IPS-18c (cell line): ENCODE results near the gene ABHD18.
"Not testable (repeated sequence)": the region's sequence is repeated elsewhere in the genome, so short reads cannot be mapped to it uniquely, and the experiment has no call there.

ENCODE experiments used
- H3K4me3 ChIP-seq: 2 replicates; pipeline ENCODE4 v1.7.0; 2013; ENCODE audit warnings: low read depth, mild to moderate bottlenecking, low read length, moderate library complexity; ENCODE audit not compliant: insufficient read depth
- H3K9me3 ChIP-seq: one replicate; pipeline ENCODE4 v1.6.1; 2013; ENCODE audit warnings: mild to moderate bottlenecking, low read length, moderate library complexity; ENCODE audit not compliant: control insufficient read depth, insufficient read depth

Gene ABHD18

DNA sequence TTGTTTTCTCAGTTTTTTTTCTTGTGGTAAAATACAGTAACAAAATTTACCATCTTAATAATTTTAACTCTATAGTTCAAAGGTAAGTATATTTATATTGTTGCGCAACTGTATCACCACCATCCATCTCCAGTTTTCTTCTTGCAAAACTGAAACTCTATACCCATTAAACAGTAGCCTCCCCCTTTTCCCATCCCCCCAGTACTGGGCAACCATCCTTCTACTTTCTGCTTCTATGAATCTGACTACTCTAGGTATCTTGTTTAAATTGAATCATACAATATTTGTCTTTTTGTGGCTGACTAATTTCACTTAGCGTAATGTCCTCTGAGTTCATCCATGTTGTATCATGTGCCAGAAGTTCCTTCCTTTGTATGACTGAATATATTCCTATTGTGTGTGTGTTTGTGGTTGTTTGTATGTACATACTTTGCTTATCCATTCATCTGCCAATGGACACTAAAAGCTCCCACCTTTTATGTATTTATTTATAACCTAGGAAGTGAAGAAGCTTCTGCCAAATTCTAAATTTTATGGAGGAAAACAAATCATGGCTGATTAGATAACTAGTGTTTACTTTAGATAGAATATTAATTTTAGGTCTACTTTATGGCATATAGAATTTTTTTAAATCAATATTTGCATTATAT lies 10.0 kb downstream of the ABHD18 start:
- no peak overlapping the region for H3K4me3 ChIP-seq
- no peaks in the 10 kb centered on the region for H3K9me3 ChIP-seq

DNA sequence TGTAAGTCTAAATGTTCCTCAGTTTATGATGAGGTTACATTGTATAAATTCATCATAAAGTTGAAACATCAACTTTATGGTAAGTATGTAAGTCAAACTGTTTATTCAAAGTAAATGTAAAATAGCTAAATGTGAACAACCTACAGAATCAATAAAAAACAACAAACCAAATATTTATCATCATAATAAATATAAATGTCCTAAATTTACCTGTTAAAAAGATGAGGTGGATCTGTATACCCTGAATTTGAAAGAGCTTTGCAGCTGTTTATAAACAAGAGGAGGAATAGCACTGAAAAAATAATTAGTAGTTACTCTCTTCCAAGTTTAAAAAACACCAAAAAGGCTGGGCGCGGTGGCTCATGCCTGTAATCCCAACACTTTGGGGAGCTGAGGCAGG lies 13.7 kb downstream of the ABHD18 start:
- no peaks in the 10 kb centered on the region for H3K9me3 ChIP-seq
- H3K4me3 ChIP-seq: no peak overlapping the region

- Histone ChIP-seq H3K4me3 (no peak overlapping the region), H3K9me3 (no peaks in the 10 kb centered on the region)
These were observed 17.2 kb downstream of the ABHD18 start for GRCh38 chr4:127982445-127982844.

- Histone ChIP-seq H3K9me3 (no peaks in the 10 kb centered on the region), H3K4me3 (no peak overlapping the region)
These were observed 20.8 kb downstream of the ABHD18 start for GRCh38 chr4:127985989-127986388.

- H3K4me3 ChIP-seq: no peak overlapping the region
- no peaks in the 10 kb centered on the region for H3K9me3 ChIP-seq
These were observed 23.4 kb downstream of the ABHD18 start for GRCh38 chr4:127988638-127989037.

- no peaks in the 10 kb centered on the region for H3K9me3 ChIP-seq
- no peak overlapping the region for H3K4me3 ChIP-seq
These were observed 27.9 kb downstream of the ABHD18 start for GRCh38 chr4:127993151-127993550.

DNA sequence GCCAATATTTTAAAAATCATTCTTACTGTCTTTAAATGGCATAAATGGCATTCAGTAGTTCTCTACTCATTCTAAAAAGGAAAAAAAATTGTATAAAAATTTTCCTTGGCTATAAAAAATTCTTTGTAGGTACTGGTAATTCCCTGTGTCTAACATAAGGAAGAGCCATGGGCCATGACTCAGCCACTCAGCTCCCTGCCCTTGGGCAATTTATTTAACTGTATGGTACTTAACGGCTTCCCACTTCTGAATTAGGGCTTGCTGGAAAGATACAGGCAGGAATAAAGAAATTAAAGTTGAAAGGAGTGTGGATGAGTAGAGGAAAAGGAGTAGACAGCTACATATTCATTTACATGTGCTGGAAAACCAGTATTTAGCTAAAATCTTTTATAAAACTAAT lies 30.6 kb downstream of the ABHD18 start:
- H3K4me3 ChIP-seq: no peak overlapping the region
- no peaks in the 10 kb centered on the region for H3K9me3 ChIP-seq

DNA sequence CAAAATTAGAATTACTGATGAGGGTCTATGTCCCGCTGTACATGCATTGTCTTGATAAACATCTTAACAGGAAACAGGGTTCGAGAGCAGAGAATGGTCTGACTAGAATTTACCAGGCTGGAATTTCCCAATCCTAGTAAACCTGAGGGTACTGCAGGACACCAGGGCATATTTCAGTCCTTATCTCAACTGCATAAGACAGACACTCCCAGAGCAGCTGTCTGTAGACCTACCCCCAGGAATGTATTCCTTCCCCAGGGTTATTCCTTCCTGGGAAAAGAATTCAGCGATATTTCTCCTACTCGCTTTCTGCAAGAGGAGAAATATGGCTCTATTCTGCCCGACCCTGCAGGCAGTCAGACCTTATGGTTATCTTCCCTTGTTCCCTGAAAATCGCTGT lies 31.3 kb downstream of the ABHD18 start:
- H3K9me3 ChIP-seq, H3K4me3 ChIP-seq: not testable (repeated sequence)

DNA sequence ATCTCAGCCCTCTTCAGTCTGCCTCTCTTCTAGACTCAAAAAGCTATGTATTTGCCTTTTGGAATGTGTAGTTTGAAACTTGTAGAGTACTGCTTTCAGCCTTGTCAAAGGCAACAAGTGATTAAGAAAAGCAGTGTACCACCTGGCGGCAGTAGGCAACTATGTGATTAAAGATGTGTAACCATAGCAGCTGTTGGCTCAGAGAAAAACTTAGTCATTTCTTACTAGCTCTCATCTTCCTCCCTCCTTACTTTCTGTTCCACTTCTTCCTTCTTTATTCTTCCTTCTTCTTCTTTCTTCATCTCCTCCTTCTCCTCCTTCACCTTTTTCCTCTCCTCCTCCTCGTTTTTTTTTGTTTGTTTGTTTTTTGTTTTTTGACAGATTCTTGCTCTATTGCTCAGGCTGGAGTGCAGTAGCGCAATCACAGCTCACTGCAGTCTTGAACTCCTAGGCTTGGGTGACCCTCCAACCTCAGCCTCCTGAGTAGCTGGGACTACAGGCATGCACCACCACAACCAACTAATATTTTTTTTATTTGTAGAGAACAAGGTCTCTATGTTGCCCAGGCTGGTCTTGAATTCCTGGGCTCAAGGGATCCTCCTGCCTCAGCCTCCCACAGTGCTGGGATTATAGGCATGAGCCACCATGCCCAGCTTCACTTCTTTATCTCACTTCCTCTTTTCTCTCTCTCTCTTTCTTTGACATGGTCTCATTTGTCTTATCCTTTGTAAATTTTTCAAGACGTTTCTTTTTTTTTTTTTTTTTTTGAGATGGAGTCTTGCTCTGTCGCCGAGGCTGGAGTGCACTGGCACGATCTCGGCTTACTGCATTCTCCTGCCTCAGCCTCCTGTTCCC lies 32.6 kb downstream of the ABHD18 start:
- Histone ChIP-seq H3K9me3 (no peaks in the 10 kb centered on the region), H3K4me3 (no peak overlapping the region)

DNA sequence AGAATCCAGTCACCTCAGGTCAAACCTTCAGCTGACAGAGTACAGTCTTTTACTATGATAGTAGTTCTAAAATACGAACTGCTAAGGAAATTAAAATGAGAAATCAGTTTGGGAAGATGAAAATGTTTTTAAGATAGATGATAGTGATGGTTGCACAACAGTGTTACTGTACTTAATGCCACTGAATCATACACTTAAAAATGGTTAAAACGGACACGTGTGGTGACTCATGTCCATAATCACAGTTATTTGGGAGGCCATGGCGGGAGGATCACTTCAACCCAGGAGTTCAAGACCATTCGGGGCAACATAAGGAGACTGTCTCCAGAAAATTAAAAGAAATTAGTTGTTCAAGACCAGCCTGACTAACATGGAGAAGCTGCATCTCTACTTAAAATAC lies 41.4 kb downstream of the ABHD18 start:
- Histone ChIP-seq H3K4me3 (no peak overlapping the region), H3K9me3 (no peaks in the 10 kb centered on the region)

DNA sequence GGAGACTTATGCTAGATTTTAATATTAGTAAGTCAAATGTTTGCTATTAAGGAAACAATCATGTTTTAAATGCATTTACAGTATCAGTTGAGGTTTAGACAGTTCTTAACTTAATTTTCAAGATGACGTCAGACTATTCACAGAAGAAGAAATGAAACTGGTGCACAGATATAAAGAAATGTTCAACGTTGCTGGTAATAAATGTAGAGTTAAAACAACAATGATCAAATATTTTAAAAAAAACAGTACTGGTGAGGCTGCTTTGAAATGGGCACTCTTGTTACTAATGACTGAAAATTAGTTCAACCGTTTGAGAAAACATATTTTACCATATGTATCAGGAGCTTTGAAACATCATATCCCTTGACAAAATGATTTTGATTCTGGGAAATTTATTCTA lies 44.2 kb downstream of the ABHD18 start:
- no peaks in the 10 kb centered on the region for H3K9me3 ChIP-seq

GRCh38 chr4:128025319-128025718 lies 60.1 kb downstream of the ABHD18 start:
- H3K4me3 ChIP-seq: no peak overlapping the region
- no peaks in the 10 kb centered on the region for H3K9me3 ChIP-seq

More for the DNA sequence above, 44.2 kb downstream of the ABHD18 start:
- H3K4me3 ChIP-seq: no peak overlapping the region

- H3K4me3 ChIP-seq: no peak overlapping the region
- no peaks in the 10 kb centered on the region for H3K9me3 ChIP-seq
These were observed 64.7 kb downstream of the ABHD18 start for GRCh38 chr4:128029907-128030306.

- Histone ChIP-seq H3K4me3 (no peak overlapping the region), H3K9me3 (no peaks in the 10 kb centered on the region)
These were observed 66.7 kb downstream of the ABHD18 start for GRCh38 chr4:128031756-128032384.

DNA sequence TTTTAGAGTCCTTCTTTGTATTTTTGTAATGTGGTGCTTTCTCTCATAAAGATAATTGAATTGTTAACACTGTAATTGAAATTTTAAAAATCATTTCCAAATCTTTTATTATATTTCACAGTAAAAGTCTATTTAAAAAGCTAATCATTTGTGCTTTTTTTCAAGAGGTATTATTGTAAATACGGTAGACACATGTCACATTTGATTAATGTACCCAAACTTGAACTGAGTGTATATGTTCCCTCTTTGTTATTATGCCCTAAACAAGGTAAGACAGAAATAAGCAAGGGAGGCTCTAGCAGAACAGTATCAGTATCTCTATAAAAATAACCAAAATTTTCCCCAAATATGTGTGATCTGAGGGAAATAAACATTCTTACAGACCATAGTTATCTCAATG lies 74.4 kb downstream of the ABHD18 start:
- Histone ChIP-seq H3K4me3 (no peak overlapping the region), H3K9me3 (no peaks in the 10 kb centered on the region)

DNA sequence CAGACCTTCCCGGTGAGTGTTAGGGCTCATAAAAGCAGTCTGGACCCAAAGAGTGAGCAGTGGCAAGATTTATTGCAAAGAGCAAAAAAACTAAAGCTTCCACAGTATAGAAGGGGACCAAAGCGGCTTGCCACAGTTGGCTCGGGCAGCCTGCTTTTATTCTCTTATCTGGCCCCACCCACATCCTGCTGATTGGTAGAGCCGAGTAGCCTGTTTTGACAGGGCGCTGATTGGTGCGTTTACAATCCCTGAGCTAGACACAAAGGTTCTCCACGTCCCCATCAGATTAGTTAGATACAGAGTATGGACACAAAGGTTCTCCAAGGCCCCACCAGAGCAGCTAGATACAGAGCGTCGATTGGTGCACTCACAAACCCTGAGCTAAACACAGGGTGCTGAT lies 81.8 kb downstream of the ABHD18 start:
- not testable (repeated sequence) for H3K9me3 ChIP-seq, H3K4me3 ChIP-seq

DNA sequence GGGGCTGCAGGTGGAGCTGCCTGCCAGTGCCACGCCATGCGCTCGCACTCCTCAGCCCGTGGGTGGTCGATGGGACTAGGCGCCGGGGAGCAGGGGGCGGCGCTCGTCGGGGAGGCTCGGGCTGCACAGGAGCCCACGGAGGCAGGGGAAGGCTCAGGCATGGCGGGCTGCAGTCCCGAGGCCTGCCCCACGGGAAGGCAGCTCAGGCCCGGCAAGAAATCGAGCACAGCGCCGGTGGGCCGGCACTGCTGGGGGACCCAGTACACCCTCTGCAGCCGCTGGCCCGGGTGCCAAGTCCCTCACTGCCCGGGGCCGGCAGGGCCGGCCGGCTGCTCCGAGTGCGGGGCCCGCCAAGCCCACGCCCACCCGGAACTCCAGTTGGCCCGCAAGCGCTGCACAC lies 82.3 kb downstream of the ABHD18 start:
- not testable (repeated sequence) for H3K9me3 ChIP-seq, H3K4me3 ChIP-seq

DNA sequence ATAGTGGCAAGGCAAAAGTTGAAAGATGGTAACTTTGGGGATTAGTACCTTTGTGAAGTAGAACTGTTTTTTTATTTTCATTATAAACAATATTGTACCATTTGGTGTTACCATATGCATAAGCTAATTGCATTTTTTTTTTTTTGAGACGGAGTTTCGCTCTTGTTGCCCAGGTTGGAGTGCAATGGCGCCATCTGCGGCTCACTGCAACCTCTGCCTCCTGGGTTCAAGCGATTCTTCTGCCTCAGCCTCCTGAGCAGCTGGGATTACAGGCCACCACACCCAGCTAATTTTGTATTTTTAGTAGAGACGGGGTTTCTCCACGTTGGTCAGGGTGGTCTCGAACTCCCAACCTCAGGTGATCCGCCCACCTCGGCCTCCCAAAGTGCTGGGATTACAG lies 86.0 kb downstream of the ABHD18 start:
- H3K4me3 ChIP-seq, H3K9me3 ChIP-seq: not testable (repeated sequence)
